ENCODE data around the gene RALA. TPM values are rescaled to one million over a fixed set of nuclear protein-coding genes. Genes with fewer than 3 reads are reported as not detected.

RALA gene
- total RNA-seq, 1 experiment from 2014 or later: 41.7 TPM

DNA sequence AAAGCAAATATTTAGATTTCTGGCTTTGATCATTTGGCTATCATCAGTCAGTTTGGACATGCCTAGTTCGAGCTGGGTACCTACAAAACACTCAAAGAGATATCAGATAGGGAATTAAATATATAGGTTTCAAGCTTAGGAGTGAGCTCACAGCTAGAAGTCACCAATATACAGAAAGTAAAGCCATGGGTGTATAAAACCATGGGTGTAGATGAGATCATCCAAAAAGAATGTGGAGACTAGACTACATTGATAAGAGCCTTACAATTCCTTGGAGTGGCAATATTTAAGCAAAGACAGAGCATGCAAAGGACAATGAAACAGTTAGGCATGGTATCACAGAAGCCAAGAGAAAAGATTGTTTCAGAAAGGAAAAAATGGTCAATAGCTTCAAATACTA is 7.2 kb upstream of the RALA start:
- TF ChIP-seq, protein P1, sequence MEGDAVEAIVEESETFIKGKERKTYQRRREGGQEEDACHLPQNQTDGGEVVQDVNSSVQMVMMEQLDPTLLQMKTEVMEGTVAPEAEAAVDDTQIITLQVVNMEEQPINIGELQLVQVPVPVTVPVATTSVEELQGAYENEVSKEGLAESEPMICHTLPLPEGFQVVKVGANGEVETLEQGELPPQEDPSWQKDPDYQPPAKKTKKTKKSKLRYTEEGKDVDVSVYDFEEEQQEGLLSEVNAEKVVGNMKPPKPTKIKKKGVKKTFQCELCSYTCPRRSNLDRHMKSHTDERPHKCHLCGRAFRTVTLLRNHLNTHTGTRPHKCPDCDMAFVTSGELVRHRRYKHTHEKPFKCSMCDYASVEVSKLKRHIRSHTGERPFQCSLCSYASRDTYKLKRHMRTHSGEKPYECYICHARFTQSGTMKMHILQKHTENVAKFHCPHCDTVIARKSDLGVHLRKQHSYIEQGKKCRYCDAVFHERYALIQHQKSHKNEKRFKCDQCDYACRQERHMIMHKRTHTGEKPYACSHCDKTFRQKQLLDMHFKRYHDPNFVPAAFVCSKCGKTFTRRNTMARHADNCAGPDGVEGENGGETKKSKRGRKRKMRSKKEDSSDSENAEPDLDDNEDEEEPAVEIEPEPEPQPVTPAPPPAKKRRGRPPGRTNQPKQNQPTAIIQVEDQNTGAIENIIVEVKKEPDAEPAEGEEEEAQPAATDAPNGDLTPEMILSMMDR (IDR thresholded peaks at IDR 0.05; ENCODE audit: insufficient read depth in 1 of 2, low read depth in 1 of 2, low read length in 1 of 2, severe bottlenecking in 1 of 2, unreplicated experiment in 1 of 2): no peak
- POLR2A ChIA-PET: no interaction called here
- no peaks in the 10 kb centered on the region for H3K36me3 Mint-ChIP-seq (ENCODE audit: insufficient read depth, unreplicated experiment)
- Histone ChIP-seq H3K4me3 (ENCODE audit: low read depth, low read length) (no peak overlapping the region), H3K27me3 (replicated peaks; ENCODE audit: control insufficient read depth, insufficient read depth, low read length) (no peaks in the 10 kb centered on the region), H3K36me3 (ENCODE audit: control insufficient read depth, insufficient read depth, low read length) (no peaks in the 10 kb centered on the region), H3K9me3 (no peaks in the 10 kb centered on the region), H3K4me1 (peaks cover 15% of the 10 kb centered on the region)
- H3K4me3 Mint-ChIP-seq (ENCODE audit: unreplicated experiment): peak overlapping the region; percentile 8
- intact Hi-C loops (cut with micrococcal nuclease; ENCODE audit: unreplicated experiment): no loop called here
- H3K27ac Mint-ChIP-seq (ENCODE audit: unreplicated experiment): peak overlapping the region; percentile 24
- peaks cover 22% of the 10 kb centered on the region for H3K4me1 Mint-ChIP-seq (ENCODE audit: low read depth, unreplicated experiment)
- CTCF ChIA-PET: interaction anchor here (1.7 kb wide), 1 partner anchor 36 kb away, joined by 6 read pairs; no protein-coding TSS in a partner anchor
- no peaks in the 10 kb centered on the region for H3K9me3 Mint-ChIP-seq (ENCODE audit: unreplicated experiment)
- BruUV-seq (replicated peaks): no TSS peak
- H3K27me3 Mint-ChIP-seq (ENCODE audit: insufficient read depth, unreplicated experiment): no peaks in the 10 kb centered on the region
- no peak for DNase-seq

DNA sequence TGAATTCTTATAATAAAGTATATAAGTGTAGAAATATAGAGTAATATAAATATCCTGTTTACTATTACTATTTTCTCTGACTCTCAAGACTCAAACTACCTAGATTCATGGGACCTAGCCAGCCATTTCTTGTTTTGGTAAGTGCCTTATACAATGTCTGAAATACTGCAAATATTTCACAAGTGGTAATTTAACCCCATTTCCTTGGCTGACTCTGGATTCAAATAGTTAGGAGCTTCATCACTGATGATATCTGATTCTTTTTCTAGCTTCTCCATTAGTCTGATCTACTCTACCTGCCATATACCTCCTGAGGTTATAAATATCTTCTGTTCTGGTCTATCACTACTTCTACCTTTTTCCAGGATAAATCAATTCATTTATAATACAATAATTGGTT is 6.4 kb upstream of the RALA start:
- Mint-ChIP-seq H3K9me3 (ENCODE audit: unreplicated experiment) (no peaks in the 10 kb centered on the region), H3K36me3 (ENCODE audit: insufficient read depth, unreplicated experiment) (no peaks in the 10 kb centered on the region), H3K4me1 (ENCODE audit: low read depth, unreplicated experiment) (peaks cover 25% of the 10 kb centered on the region), H3K27me3 (ENCODE audit: insufficient read depth, unreplicated experiment) (no peaks in the 10 kb centered on the region), H3K27ac (ENCODE audit: unreplicated experiment) (no peak overlapping the region), H3K4me3 (ENCODE audit: unreplicated experiment) (no peak overlapping the region)
- no peaks in the 10 kb centered on the region for H3K36me3 ChIP-seq (ENCODE audit: control insufficient read depth, insufficient read depth, low read length)
- H3K4me3 ChIP-seq (ENCODE audit: low read depth, low read length): no peak overlapping the region
- intact Hi-C loops (cut with micrococcal nuclease; ENCODE audit: unreplicated experiment): no loop called here
- no TSS peak for BruUV-seq (replicated peaks)
- no peaks in the 10 kb centered on the region for H3K27me3 ChIP-seq (replicated peaks; ENCODE audit: control insufficient read depth, insufficient read depth, low read length)
- no peaks in the 10 kb centered on the region for H3K9me3 ChIP-seq
- no peak for DNase-seq
- H3K4me1 ChIP-seq: peaks cover 15% of the 10 kb centered on the region
- ChIA-PET CTCF (interaction anchor here (1.7 kb wide), 1 partner anchor 37 kb away, joined by 6 read pairs; no protein-coding TSS in a partner anchor), POLR2A (no interaction called here)
- TF ChIP-seq, protein P1 (IDR thresholded peaks at IDR 0.05; ENCODE audit: insufficient read depth in 1 of 2, low read depth in 1 of 2, low read length in 1 of 2, severe bottlenecking in 1 of 2, unreplicated experiment in 1 of 2): no peak

DNA sequence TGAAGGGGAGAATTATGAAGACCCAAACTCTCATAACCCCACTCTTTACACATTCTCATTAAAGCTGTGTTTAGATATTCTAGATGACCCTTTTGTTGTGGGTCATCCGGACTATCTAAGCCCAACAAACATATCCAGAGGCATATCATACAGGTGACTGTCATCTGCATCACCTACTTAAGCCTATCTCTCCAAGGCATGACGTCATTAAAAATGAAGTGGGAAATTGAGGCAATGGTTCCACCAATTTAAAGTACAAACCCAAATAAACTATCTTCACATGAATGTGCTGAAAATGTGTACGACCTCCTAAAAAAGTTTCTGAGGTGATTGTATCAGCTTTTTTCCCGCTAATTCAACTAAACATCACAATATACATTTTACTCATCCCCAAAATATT is 4.5 kb upstream of the RALA start:
- H3K27ac Mint-ChIP-seq (ENCODE audit: unreplicated experiment): no peak overlapping the region
- TF ChIP-seq, protein P1 (IDR thresholded peaks at IDR 0.05; ENCODE audit: insufficient read depth in 1 of 2, low read depth in 1 of 2, low read length in 1 of 2, severe bottlenecking in 1 of 2, unreplicated experiment in 1 of 2): no peak
- BruUV-seq (replicated peaks): no TSS peak
- Histone ChIP-seq H3K36me3 (ENCODE audit: control insufficient read depth, insufficient read depth, low read length) (no peaks in the 10 kb centered on the region), H3K4me1 (peaks cover 15% of the 10 kb centered on the region), H3K9me3 (no peaks in the 10 kb centered on the region), H3K4me3 (ENCODE audit: low read depth, low read length) (no peak overlapping the region), H3K27me3 (replicated peaks; ENCODE audit: control insufficient read depth, insufficient read depth, low read length) (no peaks in the 10 kb centered on the region)
- peaks cover 32% of the 10 kb centered on the region for H3K4me1 Mint-ChIP-seq (ENCODE audit: low read depth, unreplicated experiment)
- H3K27me3 Mint-ChIP-seq (ENCODE audit: insufficient read depth, unreplicated experiment): no peaks in the 10 kb centered on the region
- H3K9me3 Mint-ChIP-seq (ENCODE audit: unreplicated experiment): no peaks in the 10 kb centered on the region
- H3K36me3 Mint-ChIP-seq (ENCODE audit: insufficient read depth, unreplicated experiment): peaks cover 5% of the 10 kb centered on the region
- DNase-seq: no peak
- intact Hi-C loops (cut with micrococcal nuclease; ENCODE audit: unreplicated experiment): no loop called here
- ChIA-PET POLR2A (no interaction called here), CTCF (no interaction called here)
- H3K4me3 Mint-ChIP-seq (ENCODE audit: unreplicated experiment): no peak overlapping the region

Data from Caco-2 (cell line).